Activated CD4-positive, alpha-beta T cell treated with anti-CD3 and anti-CD28 coated beads for 4 hours (primary cell): ENCODE results near the gene CEP85L.

Source experiments
- DNase-seq, 2 donors: peaks; one replicate each; pipeline ENCODE4 v3.0.0-alpha.2; 2020

The CEP85L gene

DNA sequence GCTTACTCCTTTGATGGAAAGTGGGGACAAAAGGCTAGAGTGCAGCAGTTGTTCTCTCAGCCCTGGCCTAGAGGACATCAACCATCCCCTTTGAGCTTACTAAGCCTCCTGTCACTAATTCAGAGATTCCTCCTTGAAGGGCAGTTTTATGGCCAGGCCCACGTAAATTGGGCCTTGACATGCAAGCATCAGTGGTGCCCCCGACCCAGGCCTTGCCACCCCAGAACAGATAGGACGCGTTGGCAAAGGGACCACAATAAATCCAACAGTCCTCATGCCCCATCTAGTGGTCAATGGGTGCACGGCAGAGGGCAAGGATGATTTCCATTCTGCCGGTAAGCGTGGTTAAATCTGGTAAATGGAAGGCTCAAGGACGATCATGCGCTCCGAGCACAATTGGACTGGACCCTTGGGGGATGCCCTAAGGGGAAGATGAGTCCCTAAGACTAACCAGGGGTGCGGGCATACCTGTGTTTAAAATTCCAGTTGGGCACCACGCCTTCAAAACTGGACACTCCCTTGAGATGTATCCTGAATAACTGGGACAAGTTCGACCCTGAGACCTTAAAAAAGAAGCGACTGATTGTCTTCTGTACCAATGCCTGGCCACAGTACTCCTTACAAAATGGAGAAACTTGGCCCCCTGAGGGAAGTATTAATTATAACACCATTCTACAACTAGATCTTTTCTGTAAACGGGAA, 32.6 kb downstream of the CEP85L start:
- peak; percentile 57 to 77 for DNase-seq

DNA sequence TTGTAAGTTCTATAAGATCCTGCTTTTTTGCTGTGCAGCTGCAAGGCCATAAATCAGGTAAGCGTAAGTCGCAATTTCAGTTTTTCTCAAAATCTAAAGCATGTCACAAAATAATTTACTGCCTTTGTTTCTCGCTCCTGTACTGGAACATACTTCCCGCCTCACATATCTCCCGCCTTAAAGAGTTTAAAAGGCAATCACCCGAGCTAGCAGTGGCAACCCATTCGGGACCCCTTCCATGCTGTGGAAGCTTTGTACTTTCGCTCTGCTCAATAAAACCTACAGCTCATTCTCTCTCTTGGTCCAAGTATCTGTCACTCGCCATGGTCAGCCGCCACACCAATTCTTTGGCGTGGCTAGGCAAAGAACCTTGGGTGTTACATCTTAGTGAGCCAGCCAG, 34.0 kb downstream of the CEP85L start:
- DNase-seq = no peak

DNA sequence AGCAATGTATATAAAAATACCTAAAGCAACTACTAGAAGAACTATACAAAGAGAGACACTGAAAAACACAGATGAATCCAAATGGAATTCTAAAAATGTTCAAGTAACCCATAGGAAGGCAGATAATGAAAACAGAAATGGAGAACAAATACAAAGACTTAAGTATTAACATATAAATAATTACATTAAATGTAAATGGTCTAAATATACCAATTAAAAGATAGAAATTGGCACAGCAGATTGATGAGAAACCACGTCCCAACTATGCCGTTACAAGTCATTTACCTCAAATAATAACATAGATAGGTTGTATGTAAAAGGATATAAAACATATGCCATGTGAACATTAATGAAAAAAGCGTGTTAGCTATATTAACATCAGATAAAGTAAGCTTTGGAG, 40.1 kb downstream of the CEP85L start:
- DNase-seq = no peak

DNA sequence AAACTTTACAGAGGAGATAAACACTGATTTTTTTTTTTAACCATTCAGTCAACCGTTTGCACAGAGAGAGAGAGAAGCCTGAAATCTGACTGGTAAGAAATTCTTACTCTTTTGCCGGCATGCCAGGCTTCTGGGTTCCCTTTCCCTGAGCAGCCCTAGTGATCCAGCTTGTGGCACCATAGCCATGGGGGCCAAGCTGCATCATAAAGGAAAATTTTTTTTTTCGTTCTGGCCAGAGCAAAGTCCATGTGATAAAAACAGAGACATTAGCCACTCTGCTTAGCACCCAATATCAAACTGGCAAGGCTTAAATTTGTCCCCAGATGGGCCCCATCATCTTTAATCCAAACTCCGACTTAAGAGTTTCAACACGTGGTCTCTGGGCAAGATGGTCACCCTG, 44.5 kb downstream of the CEP85L start:
- DNase-seq = no peak

DNA sequence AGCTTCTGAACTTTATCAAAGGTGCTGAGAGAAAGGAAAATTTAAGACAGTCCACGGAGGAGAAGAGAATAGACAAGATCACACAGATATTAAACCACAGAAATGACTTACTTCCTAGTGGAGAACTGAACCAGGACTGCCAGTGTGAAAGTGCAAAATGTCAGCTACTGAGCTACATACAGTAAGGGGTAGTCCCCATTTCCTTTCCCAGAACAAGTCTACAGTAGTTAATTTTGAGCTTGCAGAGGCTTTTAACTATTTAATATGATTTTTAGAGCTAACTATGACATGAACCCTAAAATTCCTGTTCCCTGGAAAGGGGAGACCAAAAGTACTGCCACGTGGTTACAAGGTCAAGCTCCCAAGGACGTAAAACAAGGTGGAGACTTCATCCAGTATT, 45.1 kb downstream of the CEP85L start:
- DNase-seq = no peak

DNA sequence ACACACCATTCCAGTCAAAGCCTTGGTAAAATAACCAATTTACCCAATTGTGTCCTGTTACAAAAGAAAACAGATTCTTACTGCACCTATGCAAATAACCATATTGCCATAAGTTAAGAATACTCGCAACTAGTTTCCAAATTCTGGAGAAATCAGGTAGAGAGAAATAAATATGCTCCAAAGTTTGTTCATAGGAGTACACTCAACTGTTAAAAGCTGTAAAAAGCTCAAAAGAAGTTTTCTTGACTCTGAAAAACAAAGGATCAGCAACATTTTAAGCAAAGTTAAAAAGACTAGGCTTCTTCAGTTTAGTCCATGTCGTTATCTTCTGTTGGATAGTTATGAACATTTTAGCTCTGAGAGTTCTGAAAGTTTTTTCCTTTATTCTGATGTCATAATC, 48.0 kb downstream of the CEP85L start:
- DNase-seq = no peak

DNA sequence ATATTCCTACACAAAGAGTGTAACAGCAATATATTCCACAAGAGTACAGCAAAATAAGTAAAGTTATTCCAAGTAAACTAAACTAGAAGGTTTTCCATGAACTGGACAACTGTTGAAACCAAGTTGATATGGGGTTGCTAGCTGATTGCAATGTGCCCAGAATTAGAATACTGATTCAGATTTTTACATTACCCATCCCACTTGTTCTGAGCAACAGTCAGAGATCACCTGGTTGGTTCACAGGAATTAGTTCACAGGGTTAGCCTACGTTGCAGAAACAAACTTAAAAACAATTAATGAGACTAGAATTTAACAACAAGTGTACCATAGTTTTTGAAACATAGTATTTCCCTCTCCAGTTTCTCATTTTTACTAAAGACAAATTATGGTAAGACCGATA, 49.1 kb downstream of the CEP85L start:
- DNase-seq = no peak

DNA sequence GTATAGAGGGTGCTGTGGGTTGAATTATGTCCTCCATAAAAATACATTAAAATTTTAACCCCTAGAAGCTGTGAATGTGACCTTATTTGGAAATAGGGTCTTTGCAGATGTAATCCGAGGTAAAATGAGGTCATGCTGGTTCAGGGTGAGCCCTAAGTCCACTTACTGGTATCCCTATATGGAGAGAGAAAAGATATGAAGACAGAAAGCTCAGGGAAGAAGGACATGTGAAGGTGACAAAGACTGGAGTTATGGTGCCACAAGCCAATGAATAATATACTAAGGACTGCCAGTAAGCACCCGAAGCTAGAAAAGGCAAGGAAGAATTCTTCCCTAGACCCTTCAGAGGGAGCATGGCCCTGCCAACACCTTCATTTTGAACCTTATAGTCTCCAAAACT, 53.1 kb downstream of the CEP85L start:
- no peak for DNase-seq

DNA sequence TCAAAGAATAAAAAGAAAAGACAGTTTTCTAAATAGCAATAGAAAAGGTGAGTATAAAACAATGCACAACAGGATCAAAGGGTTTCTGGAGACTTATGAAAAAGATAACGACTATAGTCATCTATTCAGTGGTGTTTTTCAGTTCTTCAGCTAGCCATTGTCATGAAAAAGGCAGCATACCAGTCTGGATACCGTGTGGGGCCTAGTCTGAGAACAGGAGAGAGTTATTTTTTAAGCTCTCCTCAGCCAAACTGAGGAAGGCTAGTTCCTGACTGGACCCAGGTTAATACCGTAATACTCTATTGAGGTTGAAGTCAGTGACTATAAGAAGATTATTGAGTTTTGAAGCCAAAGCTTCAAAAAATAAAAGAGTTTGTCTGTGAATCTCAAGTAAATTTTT, 53.8 kb downstream of the CEP85L start:
- DNase-seq = no peak

DNA sequence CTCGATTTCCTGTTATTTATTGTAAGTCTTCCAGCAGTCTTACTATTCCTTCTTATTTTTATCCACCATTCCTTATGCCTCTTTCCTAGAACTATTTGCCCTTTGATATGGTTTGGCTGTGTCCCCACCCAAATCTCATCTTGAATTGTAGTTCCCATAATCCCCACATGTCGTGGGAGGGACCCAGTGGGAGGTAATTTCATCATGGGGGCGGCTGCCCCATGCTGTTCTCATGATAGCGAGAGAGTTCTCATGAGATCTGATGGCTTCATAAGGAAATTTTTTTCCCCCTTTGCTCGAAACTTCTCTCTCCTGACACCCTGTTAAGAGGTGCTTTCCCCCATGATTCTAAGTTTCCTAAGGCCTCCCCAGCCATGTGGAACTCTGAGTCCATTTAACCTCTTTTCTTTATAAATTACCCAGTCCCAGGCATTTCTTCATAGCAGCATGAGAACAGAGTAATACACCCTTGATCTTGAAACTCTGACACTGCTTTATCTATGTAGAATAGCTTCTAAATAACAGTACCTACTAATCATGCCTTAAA, 54.5 kb downstream of the CEP85L start:
- no peak for DNase-seq

DNA sequence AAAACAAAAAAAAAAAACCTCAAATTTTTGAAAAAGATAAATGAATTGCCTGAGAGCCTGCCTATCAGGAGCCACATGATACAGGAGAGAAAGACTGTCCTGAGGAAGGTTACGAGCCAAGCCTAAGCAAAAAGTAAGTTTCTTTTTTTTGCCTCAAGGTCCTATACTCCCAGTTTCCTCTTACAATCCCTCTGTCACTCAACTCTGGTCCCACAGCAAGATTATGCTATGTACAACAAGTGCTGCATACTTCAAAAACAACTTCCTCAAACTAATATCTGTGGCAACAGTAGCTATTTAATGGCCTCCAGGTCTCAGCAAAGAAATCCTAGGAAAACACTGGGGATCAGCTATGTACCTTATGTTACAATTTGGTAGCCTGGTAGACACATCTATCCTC, 56.5 kb downstream of the CEP85L start:
- DNase-seq = no peak

DNA sequence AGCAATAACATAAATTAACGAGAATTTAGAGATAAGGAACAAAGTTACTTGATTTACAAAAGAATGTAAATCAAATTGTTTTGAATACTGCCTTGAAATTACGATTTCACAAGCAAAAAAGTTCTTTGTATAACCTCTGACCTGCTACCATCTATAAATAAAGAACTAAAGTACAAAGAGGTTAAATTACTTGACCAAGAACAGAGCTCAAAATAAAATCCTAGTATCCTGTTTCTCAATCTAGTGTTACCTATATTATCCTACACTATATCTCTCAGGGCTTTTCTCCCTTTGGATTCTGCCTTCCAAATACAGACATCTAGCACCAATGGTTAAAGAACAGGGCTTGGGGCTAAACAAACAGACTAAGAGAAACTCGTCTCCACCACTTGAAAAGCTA, 59.5 kb downstream of the CEP85L start:
- DNase-seq = no peak

DNA sequence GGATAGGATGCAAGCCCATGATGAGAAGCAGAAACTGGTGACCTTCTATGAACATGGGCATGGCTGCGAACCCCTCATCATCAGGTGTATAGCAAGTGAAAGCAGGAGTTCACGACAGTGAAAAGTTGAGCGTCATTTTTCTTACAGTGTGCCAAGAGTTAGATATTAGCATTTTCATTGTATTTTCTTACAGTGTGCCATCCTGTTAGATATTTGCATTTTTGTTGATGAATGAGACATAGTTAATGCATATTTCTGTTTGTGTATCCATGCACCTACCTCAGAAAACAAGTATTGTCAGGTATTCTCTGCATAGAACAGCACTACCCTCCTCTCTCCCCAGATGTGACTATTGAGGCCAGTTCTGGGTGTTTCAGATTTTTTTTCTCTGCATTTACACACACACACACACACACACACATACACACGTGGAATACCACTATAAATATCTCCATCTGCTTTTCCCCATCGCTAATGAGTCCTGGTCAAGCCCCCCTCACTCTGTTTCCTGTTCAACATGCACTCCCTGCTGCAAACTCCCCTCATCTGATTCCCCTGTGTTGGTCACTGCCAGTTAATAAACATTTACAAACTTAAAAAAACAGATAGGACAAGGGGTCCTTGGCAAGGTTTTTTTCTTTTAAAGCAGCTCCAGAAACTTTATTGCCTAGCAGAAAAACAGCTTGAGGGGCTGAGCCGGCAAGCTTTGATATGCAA, 61.6 kb downstream of the CEP85L start:
- no peak for DNase-seq

DNA sequence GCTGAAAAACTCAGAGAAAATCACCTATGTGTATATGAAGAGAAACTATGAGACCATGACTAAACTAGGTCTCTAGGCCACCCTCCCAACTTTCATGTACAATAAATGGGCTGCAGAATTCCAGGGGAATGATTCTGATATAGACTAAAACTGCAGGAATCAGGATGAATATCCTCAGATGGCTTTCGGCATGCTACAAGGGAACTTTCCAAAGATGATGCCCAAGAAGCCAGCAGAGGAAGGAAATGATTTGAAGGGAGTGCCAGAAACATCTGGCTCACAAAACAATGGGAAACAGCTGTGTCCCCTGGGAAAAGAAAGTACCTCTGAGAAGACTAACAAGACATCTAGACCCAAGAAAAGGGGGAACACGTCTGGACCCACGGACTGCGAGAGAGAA, 62.2 kb downstream of the CEP85L start:
- DNase-seq = no peak

DNA sequence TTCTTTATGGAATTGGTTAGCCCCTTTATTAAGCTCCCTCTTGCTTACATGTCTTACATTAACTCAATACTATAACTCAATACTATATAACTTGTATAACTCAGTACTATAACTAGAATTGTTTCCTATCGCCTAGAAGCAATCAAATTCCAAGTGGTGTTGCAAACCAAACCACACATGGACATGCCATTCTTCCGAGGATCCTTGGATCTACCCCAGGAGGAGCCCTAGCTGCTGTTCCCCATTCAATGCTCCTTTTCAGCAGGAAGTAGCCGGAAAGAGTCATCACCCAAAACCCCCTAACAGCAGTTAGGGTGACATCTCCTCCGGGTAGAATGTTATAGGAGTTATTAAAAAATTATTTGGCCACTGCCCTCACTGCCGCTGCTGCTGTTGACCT, 62.8 kb downstream of the CEP85L start:
- no peak for DNase-seq

DNA sequence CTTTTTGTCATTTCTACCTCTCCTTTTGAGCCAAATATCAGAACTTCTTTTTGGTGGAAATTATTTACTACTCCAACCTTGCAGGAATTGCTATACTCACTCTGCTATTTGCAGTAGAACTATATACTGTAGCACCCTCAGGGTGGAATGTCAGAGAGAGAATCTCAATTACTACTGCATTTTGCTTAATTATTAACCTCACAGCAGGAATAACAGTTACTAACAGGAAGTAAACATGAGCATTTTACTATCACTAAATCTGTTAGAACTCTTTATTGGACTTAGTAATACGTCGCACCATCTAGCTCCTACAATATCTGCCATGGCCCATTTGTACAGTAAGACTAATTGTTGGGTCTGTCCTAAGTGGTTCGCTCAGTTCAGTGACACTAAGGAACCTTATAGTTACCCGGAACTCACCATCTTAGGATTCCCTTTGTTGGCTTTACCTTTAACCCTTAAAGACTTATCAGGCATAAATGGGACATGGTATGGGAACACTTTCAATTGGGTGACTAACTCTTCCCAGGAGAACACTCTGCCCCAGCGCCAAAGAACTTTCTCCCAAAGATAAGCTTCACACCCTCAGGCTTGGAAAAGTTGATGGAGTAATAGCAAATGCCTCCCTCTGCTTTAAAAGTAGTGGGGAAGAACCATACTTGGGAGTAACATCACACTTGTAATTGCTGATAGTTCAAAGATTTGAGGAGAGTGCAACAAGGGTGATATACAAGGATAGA, 64.5 kb downstream of the CEP85L start:
- DNase-seq = no peak

DNA sequence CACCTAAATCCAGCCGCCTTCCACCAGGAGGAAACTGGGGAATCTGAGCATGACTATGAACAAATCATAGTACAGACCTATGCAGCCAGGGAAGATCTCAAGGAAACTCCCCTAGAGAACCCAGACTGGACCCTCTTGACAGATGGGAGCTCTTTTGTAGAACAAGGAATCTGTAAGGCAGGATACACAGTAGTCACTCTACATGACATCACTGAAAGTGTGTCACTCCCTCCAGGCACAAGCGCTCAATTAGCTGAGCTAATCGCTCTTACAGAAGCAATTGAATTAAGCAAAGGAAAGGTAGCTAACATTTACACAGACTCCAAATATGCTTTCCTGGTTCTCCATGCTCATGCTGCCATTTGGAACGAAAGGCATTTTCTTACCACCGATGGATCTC, 66.5 kb downstream of the CEP85L start:
- DNase-seq = no peak

DNA sequence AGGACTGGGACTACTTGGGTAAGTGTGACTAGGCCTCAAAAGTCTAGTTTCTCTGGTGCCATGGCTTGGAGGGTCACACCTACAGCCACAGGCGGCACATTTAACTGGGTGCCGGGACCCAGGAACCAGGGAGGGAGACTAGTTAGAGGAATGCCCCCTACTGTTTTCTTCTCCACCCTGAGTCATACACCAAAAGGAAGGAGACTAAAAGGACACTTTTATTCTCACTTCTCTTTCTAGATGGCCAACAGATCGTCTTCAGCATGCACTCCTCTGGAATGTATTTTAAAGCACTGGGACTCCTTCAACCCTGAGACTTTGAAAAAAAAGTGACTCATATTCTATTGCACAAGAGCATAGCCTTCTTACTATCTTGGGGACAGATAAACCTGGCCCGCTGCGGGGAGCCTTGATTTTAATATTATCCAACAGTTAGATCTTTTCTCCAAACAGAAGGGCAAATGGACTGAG, 69.9 kb downstream of the CEP85L start:
- DNase-seq = no peak

DNA sequence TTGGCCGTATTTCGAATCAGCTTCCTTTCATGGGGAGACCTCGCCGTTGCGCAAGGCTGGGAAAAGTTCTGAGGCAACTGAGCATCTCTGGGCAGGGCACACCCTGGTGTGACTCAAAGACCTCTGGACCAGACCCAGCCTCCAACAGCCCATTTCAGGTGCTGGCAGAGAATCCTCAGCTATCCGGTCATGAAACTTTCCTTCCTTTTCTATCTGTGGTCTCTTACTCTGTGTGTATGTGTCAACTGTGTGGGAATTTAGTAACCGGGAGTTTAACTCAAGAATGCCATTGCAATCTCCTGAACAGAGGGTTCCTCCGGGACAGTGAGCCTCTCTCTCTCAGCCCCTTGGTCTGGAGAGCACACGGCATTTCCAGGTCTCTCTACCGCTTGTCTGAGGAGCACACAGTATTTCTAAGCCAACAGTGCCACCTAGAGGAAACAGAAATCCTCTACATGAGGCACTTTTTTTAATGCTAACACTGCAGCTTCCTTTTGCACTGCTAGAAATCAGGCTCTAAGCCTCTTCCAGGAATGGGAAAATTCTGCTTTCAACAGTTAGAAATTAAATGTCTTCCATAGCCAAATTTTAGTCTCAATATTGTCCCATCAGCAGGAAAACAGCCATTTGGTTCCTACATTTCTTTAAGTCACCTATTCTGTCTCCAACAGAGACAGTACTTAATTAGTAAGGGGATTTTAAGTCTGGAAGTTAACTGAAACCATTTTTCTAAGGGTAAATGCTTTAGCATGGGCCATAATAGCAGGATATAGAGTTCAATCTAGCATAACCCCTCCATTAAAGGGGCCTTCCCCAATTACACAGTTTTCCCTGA, 70.6 kb downstream of the CEP85L start:
- peak in 1 of 2 donors; percentile 7 for DNase-seq

DNA sequence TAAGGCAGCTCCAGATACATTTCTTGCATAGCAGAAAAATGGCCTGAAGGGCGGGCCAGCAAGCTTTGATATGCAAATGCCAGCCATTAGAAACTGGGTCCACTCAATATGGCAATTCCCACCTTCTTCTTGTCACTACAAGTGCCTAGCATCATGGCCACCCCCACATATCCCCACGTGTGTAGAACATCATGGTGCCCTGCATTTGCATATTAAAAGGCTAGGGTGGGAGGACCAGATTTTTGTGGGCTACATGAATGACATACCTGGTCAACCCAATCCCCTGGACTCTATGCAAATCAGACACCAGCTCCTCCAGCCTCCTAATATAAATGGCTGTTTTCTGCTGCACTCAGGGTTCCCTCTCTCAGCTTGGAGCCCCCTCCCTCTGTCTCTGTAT, 71.6 kb downstream of the CEP85L start:
- DNase-seq = no peak

DNA sequence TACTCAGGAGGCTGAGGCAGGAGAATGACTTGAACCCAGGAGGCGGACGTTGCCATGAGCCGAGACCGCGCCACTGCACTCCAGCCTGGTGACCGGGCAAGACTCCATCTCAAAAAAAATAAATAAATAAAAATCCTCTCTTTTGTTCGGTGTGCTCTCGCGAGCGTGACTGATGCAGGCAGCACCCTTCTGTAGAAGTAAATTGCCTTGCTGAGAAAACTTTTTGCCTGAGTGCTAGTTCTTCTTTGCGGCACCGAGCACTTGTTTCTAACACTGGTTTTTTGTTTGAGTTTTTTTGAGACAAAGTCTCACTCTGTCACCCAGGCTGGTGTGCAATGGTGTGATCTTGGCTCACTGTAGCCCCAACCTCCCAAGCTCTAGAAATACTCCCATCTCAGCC, 72.8 kb downstream of the CEP85L start:
- no peak for DNase-seq

DNA sequence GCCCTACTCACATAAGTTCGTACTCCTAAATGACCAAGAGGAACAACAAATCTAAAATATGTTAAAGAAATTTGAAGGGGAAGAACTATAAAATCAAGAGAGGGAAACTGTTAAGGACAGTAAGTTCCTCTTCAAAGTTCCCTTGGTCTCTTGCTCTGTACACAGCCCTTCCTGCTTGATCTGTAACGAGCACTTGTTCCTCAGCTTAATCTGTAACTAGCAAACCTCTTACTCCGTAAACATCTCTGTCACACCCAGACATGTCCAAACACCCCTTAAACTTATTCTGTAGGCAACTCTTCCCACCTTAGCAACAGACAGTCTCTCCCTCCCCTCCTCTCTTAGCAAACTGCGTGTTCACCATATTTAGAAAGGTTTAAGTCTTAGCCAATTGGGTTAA, 73.4 kb downstream of the CEP85L start:
- DNase-seq = no peak
